ENCODE results near the gene RNF39.

Gene RNF39

DNA sequence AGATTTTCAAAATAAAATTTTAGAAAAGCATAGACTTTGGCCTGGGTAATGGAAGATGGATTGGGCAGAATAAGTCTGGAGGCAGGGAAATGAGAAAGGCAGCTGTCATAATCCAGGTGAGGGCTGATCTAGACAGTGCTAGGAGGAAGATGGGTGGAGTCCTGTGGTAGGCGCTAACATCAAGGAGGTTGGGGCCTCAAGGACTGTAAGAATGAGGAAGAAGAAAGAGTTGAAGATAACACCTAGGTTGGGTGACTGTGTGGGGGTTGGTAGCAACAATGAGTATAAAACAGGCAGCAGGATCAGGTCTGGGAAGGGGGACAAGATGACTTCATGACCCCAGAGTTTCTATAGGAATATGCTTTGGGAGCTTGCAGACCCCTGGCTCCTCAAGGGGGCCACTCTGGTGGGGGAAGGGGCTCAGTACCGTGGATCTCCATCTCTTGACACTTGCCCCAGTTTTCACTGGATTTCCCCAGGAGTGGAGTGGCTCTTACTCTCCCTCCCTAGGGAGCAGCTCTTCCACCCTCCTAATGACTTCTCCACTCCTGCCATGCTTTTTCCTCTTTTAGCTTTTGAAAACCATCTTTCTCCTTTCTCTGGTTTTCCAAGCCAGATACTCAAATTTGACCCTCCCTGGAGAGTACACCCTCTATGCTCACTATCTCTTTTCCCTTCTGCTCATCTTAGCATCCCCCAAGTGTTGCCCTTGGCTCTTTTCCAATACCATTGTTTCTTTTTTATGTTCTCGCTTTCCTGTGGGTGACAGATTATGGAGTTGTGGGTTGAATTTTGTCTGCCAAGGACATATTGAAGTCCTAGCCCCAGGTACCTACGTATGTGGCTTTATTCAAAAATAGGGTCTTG lies 22.6 kb upstream of the RNF39 start:
- no peak for DNase-seq (ENCODE audit: low read depth, low spot score)

DNA sequence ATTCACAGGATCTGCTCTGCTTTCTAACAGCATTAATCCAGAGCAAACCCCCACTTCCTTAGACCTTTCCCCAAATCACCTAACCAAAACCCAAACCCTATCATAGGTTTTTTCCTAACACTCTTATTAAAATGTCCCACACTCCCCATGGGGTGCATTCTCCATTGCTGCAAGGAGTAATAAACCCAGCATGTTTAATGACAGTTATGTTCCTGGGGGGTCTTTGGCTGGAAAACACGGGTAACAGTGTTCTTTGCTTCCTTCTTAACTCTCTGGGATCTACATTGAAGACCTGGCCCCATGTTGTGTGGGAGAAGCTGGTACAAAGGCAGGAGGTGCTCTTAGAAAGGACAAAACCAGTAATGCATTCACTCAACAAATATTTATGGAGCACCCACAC lies 21.3 kb upstream of the RNF39 start:
- no peak for DNase-seq (ENCODE audit: low read depth, low spot score)

GRCh38 chr6:30093951-30094661 lies 18.5 kb upstream of the RNF39 start:
- no peak for DNase-seq (ENCODE audit: low read depth, low spot score)

DNA sequence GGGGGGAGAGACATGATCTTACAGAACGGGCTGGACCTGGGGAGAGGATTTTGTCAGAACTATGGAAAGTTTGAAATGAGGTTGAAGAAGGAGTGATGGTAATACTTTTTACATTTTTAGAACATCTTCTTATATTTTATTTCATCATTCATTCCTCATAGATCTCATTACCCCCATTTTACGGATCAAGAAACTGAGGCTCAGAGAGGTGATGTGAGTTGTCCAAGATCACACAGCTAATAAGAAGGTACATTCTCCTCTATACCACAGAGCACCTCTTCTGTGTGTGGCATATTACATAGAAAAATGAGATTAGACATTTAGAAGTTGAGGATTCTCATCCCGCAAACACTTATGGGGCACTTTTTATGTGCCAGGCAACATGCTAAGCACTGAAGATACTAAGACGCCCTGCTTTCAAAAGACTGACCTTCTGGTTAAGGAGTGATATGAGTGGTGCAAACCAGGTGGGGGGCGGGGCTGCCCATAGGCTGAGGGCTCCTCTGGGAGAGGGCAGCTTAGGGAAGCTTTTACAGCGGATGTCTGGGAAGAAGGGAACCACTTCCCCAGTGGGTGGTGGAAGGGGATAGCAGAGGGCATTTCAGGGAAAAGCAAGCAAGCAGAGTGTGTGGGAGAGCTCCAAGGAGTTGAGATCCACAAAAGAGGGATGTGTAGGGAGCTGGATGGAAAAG lies 17.4 kb upstream of the RNF39 start:
- DNase-seq (ENCODE audit: low read depth, low spot score): no peak

- peak; percentile 73 for DNase-seq (ENCODE audit: low read depth, low spot score)
These were observed 16.2 kb upstream of the RNF39 start for GRCh38 chr6:30091577-30092381.

- DNase-seq (ENCODE audit: low read depth, low spot score): no peak
These were observed 12.3 kb upstream of the RNF39 start for GRCh38 chr6:30087876-30088275.

DNA sequence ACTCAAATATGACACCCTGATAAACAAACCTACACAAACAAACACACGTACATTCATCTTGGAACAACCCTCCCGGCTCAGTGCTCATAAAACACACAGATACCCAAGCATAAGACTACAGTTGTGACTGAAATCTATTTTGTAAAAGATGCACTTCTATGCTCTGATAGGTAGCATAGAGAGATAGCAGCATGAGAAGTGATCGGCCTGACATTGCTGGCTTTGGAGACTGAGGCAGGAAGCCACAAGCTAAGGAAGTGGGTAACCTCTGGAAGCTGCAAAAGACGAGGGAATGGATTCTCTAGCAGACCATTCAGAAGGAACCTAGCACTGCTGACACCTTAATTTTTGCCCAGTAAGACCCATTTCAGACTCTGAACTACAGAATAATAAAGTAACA lies 1.6 kb upstream of the RNF39 start:
- DNase-seq (ENCODE audit: low read depth, low spot score): no peak

DNA sequence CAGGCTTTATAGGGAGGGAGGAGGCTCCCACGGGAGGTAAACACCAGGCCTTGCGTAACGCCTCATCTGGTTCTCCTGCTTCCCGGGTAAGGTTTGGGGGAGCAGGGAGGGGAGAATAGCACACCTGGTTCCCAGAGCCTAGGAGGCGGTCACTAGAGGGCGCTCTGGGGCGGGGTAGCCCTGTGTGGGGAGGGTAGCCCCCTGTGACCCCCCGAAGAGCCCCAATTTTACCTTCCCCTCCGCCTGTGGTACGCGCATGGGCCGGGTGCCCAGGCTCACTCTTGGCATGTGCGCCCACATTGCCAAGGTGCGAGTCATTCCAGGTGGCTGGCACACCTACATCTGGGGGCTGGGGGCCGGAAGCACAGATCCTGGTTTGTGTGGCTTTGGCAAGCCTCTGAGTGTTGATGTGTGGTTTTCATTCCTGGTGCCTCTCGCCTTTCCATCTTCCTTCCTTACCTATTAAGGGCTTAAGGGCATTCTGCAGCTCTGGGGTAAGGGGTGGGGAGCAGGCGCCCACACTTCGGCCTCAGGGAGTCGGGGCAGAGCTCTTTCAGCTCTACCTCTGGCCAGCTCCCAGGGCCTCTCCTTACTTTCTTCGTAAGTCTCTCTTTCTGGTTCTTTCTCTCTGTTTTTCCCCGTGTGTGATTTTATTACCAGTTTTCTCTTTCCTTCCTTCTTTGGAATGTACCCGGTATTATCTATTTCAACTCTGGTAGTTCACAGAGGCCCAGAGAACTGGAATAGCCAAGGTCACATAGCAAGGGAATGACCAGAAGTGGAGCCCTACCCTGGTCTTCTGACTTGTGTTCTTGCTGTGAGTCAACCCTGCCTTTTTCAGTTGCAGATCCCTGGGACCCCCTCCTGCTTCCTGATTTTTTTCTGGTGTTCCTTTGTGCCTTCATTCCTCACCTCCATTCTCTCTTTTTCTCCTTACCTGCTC lies 492 bp upstream of the RNF39 start:
- peak; percentile 51 for DNase-seq (ENCODE audit: low read depth, low spot score)

DNA sequence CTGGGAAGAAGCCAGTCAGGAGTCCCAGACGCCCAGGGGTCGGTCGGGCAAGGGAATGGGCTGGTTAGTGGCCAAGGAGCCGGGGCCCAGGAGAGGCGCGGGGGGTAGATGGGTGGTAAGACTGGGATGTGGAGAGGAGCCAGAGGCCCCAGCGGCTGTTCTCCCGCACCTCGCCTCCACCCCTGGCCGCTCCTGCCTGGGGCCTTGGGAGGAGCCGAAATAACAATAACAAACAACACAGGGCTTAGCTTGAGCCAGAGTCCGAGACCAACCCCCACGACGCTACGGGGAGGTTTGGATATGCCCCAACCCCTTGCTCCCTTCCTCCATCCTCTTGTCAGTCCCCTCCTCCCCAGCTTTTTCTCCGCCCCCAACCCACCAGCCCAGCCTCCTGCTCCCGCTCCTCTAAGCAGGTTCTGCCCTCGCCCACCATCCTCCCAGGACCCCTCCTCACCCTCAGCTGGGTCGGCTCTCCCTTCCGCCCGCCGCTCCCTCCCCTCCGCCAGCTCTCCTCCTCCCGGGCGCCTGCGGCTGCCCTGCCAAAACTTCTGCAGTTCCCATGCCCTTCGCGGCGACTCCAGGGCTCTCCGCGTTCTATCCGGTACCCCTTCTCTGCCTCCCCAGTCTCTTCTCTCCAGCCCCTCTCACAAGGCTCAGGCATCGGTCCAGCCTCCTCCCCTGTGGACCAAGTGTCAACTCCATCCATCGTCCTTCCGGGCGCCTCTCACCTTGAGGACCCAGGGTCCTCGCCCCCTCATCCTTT lies 1.1 kb downstream of the RNF39 start:
- peak; percentile 38 for DNase-seq (ENCODE audit: low read depth, low spot score)

GRCh38 chr6:30073489-30074235 lies 1.9 kb downstream of the RNF39 start:
- DNase-seq (ENCODE audit: low read depth, low spot score): no peak

DNA sequence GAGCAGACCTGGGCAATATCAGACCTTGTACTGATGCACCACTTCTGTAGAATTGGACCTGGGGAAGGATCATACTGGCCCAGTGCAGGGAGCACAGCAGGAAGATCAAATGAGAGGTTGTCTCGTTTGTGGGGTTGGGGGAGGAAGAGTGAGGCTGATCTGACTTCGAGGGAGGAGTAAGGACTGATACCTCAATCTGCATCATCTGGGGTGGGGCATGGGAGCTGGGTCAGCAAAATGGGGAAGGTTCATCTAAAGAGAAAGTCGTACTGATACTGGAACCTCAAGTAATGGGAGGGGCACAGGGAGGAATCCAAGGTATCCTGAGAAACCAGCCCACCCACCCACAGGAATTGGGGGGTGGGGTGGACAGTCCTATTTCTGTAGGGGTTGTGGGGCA lies 3.7 kb downstream of the RNF39 start:
- no peak for DNase-seq (ENCODE audit: low read depth, low spot score)

- DNase-seq (ENCODE audit: low read depth, low spot score): peak; percentile 51
These were observed 4.3 kb downstream of the RNF39 start for GRCh38 chr6:30071081-30071818.

DNA sequence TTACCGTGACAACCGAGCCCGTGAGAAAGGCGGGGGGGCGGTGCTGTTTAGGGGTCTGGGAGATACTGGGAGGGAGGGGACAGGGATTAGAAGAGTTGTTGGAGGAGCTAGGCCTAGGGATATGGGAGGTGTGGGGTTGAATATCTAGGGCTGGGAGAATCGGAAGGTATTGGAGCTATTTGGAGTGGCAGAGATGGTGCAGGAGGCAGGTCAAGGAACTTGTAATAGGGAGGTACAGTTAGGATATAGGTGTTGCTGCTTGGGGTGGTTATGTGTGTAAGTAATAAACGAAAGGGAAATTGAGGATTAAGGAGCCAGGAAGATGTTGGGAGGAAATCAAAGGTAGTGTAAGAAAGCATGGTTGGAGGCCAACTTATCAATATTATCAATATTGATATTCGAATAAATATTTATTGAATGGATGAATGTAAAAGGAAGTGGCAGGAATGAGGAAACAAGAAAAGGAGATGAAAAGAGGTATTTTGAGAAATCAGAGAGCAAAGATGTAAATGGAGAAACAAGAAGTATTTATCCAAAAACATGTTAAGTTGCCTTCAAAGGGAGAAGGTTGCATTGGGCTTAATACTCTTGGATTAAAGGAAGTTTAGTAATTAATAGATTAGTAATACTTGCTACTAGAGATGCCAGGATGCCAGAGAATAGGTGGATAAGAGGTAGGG lies 8.0 kb downstream of the RNF39 start:
- no peak for DNase-seq (ENCODE audit: low read depth, low spot score)

DNA sequence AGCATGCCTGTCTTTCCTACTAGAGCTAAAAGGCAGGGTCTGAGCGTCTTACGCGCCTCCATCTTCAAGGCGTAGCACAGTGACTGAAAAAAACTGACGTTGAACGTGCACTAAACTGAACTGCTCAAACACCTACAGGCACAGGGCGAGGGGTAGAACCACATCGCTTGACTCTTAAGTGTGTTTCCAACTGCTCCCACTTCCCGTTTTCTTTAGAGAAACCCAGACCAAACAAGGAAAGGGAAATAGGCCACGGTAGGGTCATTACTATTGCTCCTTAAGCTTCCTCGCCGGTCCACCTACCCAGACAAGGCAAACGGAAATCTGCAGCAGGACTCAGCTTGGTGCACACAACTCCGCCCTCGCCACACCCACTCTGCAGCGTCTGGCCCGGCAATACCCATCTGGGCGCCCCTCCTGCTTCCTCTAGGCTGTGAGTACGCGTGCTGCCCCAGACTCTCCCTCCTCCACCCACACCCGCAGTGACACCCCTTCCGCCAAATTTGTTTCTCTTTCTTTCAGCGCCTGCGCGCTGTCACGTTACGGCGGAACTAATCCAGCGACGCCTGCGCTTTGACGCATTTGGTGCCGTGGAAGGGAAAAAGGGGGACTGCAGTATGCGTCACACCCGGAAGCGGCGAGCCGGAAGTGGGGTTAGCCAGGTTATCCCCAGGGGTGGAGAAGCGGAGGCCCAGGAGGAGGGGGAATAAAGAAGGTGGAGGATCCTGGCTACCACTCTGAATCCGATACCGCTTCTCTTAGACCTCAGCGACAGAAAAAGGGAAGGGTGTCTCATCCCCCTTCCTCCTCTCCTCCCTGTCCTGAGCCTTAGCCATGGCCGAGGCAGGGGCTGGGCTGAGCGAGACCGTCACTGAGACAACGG lies 8.8 kb downstream of the RNF39 start, which contains the start of gene PPP1R11:
PPP1R11 (plus strand) TSS at position 622 of the 883 bp plus-strand sequence; CDS start at position 835, 213 bp downstream.
- DNase-seq (ENCODE audit: low read depth, low spot score): peak; percentile 99

GRCh38 chr6:30066082-30066481 lies 9.5 kb downstream of the RNF39 start:
- no peak for DNase-seq (ENCODE audit: low read depth, low spot score)

DNA sequence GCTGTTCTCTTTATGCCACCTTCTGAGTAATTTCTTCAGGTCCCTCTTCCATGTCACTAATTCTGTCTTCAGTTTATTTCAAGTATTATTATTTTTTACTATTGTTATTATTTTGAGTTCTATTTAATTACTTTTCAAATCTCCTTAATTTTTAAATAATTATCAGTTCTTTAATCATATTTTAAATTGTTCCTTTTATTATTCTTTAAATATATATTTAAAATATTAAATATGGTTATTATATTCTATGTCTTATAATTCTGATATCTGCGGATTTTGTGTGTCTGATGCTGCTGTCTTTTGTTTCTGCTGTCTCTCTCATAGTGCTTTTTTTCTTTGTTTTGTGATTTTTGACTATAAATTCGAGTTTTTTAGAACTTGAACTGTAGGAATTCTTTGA lies 12.3 kb downstream of the RNF39 start:
- no peak for DNase-seq (ENCODE audit: low read depth, low spot score)
